Fibroblast of mammary gland (primary cell): ENCODE data around the gene SERPINB8.
A peak's percentile ranks its signal among the peaks of the same experiment; 100 is the strongest.

ENCODE experiments used
- DNase-seq: peaks from one replicate; pipeline ENCODE4 v3.0.0-alpha.2; 2010; ENCODE audit warnings: low read depth
- H3K4me3 ChIP-seq: 2 replicates; pipeline ENCODE4 v1.5.1; 2011; ENCODE audit warnings: low read depth, mild to moderate bottlenecking, low read length, moderate library complexity; ENCODE audit not compliant: control insufficient read depth
- TF ChIP-seq, protein P1 (sequence below): conservative IDR thresholded peaks from 2 replicates; pipeline ENCODE4 v1.5.1; 2011; ENCODE audit warnings: low read depth, low read length, inconsistent platforms; ENCODE audit not compliant: control insufficient read depth, insufficient read depth

SERPINB8 gene

DNA sequence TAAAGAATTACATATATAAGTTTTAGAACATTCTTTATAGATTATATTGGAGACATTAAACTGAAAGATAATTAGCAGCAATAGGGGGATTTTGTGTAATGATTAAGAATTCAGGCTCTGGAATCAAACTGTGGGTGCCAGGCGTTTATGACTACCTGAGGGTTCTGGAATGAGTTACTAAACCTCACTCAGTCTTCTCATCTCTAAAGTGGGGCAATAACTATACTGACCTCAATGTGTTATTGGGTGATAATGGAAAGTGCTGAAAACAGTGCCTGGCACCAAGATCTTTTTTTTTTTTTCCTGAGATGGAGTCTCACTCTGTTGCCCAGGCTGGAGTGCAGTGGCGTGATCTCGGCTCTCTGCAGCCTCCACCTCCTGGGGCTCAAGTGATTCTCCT is 7.2 kb downstream of the SERPINB8 start:
- no peak overlapping the region for H3K4me3 ChIP-seq
- TF ChIP-seq, protein P1, sequence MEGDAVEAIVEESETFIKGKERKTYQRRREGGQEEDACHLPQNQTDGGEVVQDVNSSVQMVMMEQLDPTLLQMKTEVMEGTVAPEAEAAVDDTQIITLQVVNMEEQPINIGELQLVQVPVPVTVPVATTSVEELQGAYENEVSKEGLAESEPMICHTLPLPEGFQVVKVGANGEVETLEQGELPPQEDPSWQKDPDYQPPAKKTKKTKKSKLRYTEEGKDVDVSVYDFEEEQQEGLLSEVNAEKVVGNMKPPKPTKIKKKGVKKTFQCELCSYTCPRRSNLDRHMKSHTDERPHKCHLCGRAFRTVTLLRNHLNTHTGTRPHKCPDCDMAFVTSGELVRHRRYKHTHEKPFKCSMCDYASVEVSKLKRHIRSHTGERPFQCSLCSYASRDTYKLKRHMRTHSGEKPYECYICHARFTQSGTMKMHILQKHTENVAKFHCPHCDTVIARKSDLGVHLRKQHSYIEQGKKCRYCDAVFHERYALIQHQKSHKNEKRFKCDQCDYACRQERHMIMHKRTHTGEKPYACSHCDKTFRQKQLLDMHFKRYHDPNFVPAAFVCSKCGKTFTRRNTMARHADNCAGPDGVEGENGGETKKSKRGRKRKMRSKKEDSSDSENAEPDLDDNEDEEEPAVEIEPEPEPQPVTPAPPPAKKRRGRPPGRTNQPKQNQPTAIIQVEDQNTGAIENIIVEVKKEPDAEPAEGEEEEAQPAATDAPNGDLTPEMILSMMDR: no peak
- DNase-seq: no peak

DNA sequence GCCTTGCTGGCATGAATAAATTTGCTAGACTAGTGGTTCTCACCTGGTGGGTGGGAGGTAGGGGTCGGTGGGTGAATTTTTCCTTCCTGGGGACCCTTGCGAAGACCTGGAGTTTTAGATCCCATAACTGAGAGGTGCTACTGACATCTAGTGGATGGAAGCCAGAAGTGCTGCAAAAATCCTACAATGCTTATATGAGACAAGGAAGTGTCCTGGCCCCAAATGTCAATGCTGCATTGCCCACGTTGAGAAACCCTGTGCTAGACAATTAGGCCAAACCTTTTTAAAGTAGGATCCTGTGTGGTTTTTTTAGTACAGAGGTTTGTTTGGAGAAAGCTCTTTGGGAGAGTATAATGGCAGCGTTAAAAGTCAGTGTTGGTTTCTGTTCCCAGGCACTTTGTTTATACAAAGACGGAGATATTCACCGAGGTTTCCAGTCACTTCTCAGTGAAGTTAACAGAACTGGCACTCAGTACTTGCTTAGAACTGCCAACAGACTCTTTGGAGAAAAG is 9.6 kb downstream of the SERPINB8 start:
- TF ChIP-seq, protein P1: peak; percentile 96
- peak; percentile 69 for DNase-seq
- peak overlapping the region; percentile 16 for H3K4me3 ChIP-seq

DNA sequence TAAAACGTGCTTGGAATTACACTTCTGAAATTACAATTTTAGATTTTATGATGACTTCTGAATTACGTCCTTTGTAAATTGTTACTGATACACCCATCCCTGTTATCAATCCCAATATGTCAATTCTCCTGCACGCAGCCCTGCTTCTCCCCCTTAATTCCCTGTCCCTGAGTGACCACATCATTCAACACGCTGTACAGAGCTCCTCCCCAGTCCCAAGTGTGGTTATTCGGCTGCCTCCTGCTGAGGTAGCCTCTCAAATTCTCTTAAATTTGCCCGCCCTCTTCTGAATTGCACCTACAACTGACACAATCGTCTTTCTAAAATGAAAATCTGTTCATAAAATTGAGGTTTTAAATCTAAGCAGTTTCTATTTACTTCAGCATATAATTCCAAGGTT is 10.1 kb downstream of the SERPINB8 start:
- TF ChIP-seq, protein P1: no peak
- H3K4me3 ChIP-seq: peak overlapping the region; percentile 16

GRCh38 chr18:63980896-63981460 is 11.1 kb downstream of the SERPINB8 start:
- no peak overlapping the region for H3K4me3 ChIP-seq
- TF ChIP-seq, protein P1: no peak
- DNase-seq: no peak

More for the DNA sequence above, 10.1 kb downstream of the SERPINB8 start:
- DNase-seq: no peak

DNA sequence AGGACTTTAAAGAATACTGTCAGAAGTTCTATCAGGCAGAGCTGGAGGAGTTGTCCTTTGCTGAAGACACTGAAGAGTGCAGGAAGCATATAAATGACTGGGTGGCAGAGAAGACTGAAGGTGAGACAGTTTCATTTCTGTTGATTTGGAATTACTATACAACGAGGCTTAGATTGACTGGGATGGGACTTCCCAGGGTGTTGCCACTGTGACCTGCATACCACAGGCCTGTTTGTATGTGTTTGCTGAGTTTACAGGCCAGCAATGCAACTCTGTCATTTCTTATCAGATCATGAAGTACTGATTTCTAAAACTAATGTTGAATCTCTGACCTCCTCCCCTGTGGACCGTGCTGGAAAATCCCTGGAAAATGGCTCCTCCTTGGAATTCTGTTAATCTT is 11.8 kb downstream of the SERPINB8 start:
- no peak for DNase-seq
- H3K4me3 ChIP-seq: no peak overlapping the region
- TF ChIP-seq, protein P1: no peak

DNA sequence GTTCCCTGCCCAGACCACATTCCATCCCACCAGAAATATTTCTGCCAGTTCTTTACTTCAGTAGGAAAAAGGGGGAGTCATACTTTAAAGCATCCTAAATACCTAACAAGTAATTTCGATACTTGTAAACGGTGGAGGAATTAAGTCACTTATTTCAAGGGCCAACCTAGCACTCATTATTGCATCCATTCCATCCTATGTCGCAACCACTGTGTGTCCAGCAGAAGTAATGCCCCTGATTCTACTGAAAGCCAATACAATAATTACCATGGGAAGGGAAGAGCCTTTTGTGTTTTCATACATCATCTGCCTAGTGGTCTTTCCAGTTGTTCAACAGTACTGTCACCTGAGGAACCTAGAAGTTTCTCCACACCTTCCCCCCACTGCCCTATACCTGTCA is 12.5 kb downstream of the SERPINB8 start:
- TF ChIP-seq, protein P1: no peak
- no peak for DNase-seq
- H3K4me3 ChIP-seq: no peak overlapping the region
